ENCODE results near the gene EFHC1. TPM values are rescaled to one million over a fixed set of nuclear protein-coding genes. Genes with fewer than 3 reads are reported as not detected.

Gene EFHC1
- total RNA-seq, 2 donors from 2014 or later: 5.3 to 7.5 TPM

DNA sequence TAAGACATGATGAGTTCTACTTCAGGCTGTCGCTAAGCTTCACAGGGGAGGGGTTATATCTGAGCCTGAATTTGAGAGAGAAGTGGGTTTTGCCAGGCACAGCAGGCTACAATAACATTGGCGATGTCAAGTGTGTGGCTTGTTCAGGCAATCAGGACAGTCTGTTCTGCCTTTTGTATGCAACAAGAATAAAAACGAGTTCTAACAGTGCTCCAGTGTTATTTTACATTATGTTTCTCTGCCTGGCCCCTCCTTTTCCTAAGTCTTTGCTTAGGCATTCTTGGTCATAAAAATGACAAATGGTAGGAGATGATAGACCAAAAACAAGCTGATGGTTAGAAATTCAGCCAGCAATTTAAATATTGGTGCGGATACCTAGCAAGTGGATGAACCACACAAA is 31.4 kb upstream of the EFHC1 start:
- Mint-ChIP-seq H3K4me1 (peaks cover 51% of the 10 kb centered on the region), H3K4me3 (peak overlapping the region; percentile 86), H3K36me3 (ENCODE audit: low read depth) (no peaks in the 10 kb centered on the region), H3K27ac (peak overlapping the region; percentile 97), H3K27me3 (no peaks in the 10 kb centered on the region)
- no peak for ATAC-seq
- H3K9me3 ChIP-seq (ENCODE audit: control insufficient read depth, low read length, poor library complexity, severe bottlenecking): no peaks in the 10 kb centered on the region
- DNase-seq: no peak

DNA sequence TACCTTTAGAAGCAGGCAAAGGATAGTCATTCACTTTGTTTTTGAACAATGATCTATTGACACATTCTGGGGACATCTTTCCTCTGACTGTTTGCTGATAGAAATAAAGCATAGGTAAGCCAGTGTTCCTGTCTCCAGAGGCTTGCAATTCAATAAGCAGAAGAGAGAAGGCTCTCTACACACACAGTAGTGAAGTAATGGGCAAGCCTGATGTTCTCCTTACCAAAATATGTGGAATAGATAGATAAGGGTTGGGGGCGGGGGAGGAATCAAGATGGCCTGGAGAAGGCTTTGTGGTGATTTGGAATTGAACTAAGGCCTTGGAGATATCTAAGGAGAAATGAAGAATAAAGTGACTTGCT is 30.9 kb upstream of the EFHC1 start:
- no peaks in the 10 kb centered on the region for H3K9me3 ChIP-seq (ENCODE audit: control insufficient read depth, low read length, poor library complexity, severe bottlenecking)
- Mint-ChIP-seq H3K36me3 (ENCODE audit: low read depth) (no peaks in the 10 kb centered on the region), H3K27ac (peak overlapping the region; percentile 97), H3K4me1 (peaks cover 53% of the 10 kb centered on the region), H3K4me3 (peak overlapping the region; percentile 86), H3K27me3 (no peaks in the 10 kb centered on the region)
- DNase-seq (no peak), ATAC-seq (no peak)

DNA sequence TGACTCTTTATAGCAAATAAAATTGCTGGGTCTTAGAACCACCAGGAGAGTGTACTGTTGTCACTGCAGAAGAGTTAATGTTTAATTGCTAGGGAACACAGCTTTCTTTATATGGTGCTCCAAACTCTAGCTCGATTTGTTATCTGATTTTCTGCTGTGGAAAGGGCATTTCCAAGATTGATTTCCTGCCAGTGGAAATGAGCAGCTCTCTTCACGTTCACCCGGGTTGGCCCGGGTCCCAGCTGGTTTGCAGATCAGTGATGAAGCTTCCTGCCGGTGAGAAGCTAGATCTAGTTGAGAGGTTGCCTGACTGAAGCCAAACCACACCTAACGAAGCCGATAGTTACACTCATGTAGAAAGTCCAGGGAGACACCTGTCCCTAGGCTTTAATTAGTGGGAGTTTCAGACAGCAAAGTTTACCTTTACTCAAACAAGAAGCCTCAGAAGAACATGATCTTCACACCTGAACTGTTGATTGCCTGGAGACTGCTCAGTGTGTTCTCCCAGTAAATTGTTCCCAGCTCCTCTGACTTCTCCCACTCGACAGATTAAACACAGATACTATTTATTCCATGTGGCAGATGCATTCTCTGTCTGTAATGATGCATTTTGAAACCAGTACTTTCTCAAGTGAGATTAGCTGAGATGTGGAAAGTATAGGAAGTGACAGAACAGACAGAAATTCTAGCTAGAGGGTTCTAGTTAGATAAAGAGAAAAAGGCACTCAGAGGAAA is 30.3 kb upstream of the EFHC1 start:
- no peaks in the 10 kb centered on the region for H3K36me3 Mint-ChIP-seq (ENCODE audit: low read depth)
- ATAC-seq (peak; percentile 61), DNase-seq (peak; percentile 19 to 63 (median 46))
- H3K27me3 Mint-ChIP-seq: no peaks in the 10 kb centered on the region
- H3K9me3 ChIP-seq (ENCODE audit: control insufficient read depth, low read length, poor library complexity, severe bottlenecking): no peaks in the 10 kb centered on the region
- peaks cover 56% of the 10 kb centered on the region for H3K4me1 Mint-ChIP-seq
- H3K27ac Mint-ChIP-seq: peak overlapping the region; percentile 97
- peak overlapping the region; percentile 86 for H3K4me3 Mint-ChIP-seq

DNA sequence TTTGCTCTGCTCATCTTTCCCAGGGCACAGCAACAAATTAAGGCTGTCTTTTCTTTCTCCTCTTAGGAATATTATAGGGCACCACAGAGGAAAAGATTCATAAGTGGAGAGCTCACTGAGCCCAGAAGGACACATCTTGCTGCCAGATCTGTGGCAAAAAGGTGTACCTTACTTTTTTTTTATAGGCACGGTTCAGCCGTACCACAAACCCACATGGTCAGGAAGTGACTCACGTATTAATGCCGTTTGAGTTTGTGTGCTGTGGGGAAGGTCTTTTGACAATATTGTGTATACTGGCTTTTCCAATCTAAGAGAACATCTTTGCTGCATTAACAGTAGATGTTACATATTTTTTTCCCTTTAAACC is 29.8 kb upstream of the EFHC1 start:
- Mint-ChIP-seq H3K27ac (peak overlapping the region; percentile 97), H3K36me3 (ENCODE audit: low read depth) (no peaks in the 10 kb centered on the region), H3K27me3 (no peaks in the 10 kb centered on the region), H3K4me1 (peaks cover 56% of the 10 kb centered on the region), H3K4me3 (peak overlapping the region; percentile 86)
- DNase-seq (peak; percentile 19 to 50 (median 20)), ATAC-seq (peak; percentile 72)
- no peaks in the 10 kb centered on the region for H3K9me3 ChIP-seq (ENCODE audit: control insufficient read depth, low read length, poor library complexity, severe bottlenecking)

DNA sequence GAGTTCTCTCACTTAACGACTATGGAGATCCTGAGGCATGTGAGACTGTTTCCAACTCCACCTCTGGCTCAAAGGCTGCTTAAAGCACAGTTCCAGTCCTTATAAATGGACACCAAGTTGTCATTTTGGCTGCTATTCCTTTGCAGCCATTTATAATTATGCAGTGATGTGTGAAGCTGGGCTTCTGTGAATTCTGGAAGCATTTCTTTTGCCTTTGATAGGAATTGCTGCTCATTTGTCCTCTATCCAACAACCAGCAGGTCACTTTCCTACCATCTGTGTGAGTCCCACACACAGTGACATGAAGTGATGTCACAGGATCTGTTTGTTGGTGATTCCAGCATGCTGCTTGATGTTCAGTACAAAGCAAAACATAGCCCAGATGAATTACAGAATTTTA is 28.5 kb upstream of the EFHC1 start:
- DNase-seq (no peak), ATAC-seq (no peak)
- Mint-ChIP-seq H3K27ac (peak overlapping the region; percentile 97), H3K27me3 (no peaks in the 10 kb centered on the region), H3K4me1 (peaks cover 57% of the 10 kb centered on the region), H3K36me3 (ENCODE audit: low read depth) (no peaks in the 10 kb centered on the region), H3K4me3 (no peak overlapping the region)
- no peaks in the 10 kb centered on the region for H3K9me3 ChIP-seq (ENCODE audit: control insufficient read depth, low read length, poor library complexity, severe bottlenecking)

DNA sequence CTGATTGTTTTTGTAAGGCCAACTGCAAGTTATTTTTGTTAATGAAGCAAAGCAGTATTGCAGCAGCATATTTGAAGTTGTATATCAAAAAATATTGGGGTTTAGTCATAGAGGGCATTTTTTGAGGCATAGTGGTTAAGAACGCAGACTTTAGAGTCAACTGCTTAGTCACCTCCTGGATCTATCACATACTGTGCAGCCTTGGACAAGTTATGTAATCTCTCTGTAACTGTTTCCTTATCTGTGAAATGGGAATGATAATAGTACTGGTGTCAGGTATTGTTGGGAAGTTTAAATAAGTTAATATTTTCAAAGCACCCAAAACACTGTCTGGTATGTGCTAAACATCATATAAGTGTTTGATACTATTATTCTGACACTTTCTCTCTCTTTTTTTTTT is 27.2 kb upstream of the EFHC1 start:
- no peaks in the 10 kb centered on the region for H3K27me3 Mint-ChIP-seq
- H3K9me3 ChIP-seq (ENCODE audit: control insufficient read depth, low read length, poor library complexity, severe bottlenecking): no peaks in the 10 kb centered on the region
- no peak for DNase-seq
- no peaks in the 10 kb centered on the region for H3K36me3 Mint-ChIP-seq (ENCODE audit: low read depth)
- H3K27ac Mint-ChIP-seq: peak overlapping the region; percentile 97
- ATAC-seq: no peak
- peaks cover 69% of the 10 kb centered on the region for H3K4me1 Mint-ChIP-seq
- no peak overlapping the region for H3K4me3 Mint-ChIP-seq

DNA sequence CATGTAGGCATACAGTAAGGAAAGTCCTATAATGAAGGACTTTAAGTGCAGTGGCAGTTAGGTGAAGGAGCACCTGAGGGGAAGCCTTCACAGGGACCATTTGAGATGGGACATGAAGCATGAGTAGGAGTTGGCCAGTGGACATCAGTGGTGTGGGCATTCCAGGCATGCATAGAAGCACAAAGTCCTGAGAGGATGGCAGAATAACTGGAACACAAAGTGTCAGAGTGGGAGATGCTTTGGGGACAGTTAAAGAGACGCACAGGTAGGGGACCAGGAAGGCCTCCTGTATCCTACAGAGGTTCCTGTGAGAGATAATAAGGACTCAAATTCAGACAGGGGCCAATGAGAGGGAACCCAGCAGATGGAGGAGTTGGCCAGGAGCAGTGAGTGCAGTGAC is 26.4 kb upstream of the EFHC1 start:
- no peak for ATAC-seq

DNA sequence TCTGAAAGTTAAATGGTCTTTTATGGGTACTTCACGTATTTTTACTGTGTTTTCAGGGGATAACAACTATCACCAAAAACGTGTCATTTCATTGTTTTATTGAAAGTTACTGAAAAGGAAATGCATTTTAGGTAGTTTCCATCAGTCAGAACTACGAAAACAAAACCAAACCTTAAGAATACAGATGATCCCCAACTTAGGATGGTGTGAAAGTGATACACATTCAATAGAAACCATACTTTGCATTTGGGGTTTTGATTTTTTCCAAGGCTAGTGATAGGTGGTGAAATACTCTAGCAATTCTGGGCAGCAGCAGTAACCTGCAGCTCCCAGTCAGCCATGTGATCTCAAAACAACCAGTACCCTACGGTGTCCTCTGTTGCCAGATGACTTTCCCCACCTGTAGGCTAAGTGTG is 25.9 kb upstream of the EFHC1 start:
- peak overlapping the region; percentile 64 for H3K4me3 Mint-ChIP-seq
- no peaks in the 10 kb centered on the region for H3K9me3 ChIP-seq (ENCODE audit: control insufficient read depth, low read length, poor library complexity, severe bottlenecking)
- H3K36me3 Mint-ChIP-seq (ENCODE audit: low read depth): no peaks in the 10 kb centered on the region
- DNase-seq (no peak), ATAC-seq (peak; percentile 46)
- no peaks in the 10 kb centered on the region for H3K27me3 Mint-ChIP-seq
- peaks cover 68% of the 10 kb centered on the region for H3K4me1 Mint-ChIP-seq
- H3K27ac Mint-ChIP-seq: peak overlapping the region; percentile 97

More for the DNA sequence above, 26.4 kb upstream of the EFHC1 start:
- no peaks in the 10 kb centered on the region for H3K9me3 ChIP-seq (ENCODE audit: control insufficient read depth, low read length, poor library complexity, severe bottlenecking)
- DNase-seq: no peak
- H3K27ac Mint-ChIP-seq: peak overlapping the region; percentile 97
- H3K36me3 Mint-ChIP-seq (ENCODE audit: low read depth): no peaks in the 10 kb centered on the region
- H3K27me3 Mint-ChIP-seq: no peaks in the 10 kb centered on the region
- peak overlapping the region; percentile 64 for H3K4me3 Mint-ChIP-seq
- peaks cover 69% of the 10 kb centered on the region for H3K4me1 Mint-ChIP-seq

DNA sequence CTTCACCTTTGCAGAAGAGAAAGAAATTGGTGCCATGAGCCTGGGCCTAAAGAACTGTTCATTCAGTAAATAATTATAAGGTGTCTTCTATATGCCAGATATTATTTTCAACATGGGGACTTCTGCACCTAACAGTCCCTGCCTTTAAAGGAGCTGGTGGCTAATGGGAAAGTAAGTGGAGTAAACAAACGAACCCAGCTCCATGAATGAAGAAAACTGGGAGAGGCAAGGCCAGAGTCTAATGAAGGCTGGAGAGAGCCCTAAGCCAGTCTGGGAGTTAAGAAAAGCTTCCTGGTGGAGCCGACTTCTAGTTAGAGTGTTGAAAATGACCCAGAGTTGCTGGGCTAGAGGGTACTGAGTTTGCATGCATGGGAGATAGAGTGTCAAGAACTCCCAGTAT is 24.2 kb upstream of the EFHC1 start:
- DNase-seq: no peak
- Mint-ChIP-seq H3K27me3 (no peaks in the 10 kb centered on the region), H3K36me3 (ENCODE audit: low read depth) (no peaks in the 10 kb centered on the region), H3K4me3 (no peak overlapping the region), H3K27ac (peak overlapping the region; percentile 97), H3K4me1 (peaks cover 63% of the 10 kb centered on the region)
- no peaks in the 10 kb centered on the region for H3K9me3 ChIP-seq (ENCODE audit: control insufficient read depth, low read length, poor library complexity, severe bottlenecking)
- no peak for ATAC-seq

DNA sequence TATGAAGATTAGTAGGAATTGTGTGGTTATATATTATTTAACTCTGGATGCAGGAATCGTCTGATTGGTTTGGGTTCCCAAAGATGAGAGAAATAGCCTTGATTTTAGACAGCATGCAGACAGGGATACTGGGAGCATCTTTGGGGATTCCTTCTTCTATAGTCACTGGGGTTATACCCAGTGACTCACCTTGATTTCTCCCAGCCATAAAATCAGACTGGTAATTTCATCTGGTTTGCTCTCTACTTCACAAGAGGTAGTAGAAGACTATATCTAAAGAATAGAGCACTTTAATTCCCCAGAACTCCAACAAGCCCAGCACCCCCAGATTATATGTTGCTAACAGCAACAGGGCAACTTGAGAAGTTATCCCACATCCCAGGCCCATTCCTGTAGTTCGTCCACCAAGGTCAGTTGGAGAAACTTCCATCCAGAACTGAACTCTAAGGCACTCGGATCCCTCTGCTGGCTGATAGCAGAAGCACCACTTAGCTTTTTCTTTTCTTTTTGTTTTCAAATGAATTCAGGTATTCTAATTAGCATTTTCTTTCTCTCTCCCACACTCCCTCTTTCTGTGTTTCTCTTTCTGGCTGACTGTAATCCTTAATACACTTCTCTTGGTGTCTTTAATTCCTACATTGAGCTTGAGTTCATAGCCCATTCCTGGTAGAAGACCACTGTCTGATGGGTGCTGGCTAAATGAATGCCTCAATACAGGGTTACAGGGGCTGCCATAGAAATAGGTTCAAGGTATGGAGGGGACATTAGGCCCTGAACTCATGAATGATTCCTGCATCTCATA is 20.4 kb upstream of the EFHC1 start:
- Mint-ChIP-seq H3K27me3 (no peaks in the 10 kb centered on the region), H3K36me3 (ENCODE audit: low read depth) (peaks cover 5% of the 10 kb centered on the region), H3K4me3 (peak overlapping the region; percentile 66), H3K27ac (peak overlapping the region; percentile 97), H3K4me1 (peaks cover 42% of the 10 kb centered on the region)
- peak in 1 of 3 donors; percentile 27 for DNase-seq
- no peaks in the 10 kb centered on the region for H3K9me3 ChIP-seq (ENCODE audit: control insufficient read depth, low read length, poor library complexity, severe bottlenecking)
- peak; percentile 41 for ATAC-seq

DNA sequence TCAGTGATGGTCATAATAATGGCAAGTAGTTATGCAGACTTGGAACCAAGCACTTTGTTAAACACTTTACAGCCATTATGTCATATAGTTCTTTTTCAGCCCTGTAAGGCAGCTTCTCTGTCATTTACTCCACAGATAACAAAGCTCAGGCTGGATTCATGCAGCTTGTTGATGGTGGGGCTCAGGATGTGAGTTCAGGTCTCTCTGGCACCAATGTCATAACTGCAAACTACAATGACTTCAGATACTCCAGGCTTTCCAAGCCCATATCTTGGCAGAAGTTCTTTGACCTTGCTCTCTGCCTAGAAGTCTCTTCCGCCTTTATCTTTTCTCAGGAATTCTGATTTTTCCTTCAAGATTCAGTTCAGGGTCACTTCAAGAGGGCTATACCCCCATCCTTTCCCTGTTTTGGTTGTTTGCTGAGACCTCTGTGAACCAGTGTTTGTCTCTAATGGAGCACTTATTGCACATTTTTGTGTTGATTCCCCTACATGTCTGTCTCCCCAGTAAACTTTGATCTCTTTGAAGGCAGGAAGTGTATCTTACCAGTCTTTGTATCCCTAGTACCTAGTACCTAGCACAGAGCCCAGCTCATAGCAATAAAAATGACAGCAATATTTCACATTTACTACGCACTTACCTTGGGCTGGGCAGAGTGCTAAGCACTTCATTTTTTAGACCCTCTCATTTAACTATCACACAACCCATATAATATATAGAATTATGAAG is 19.7 kb upstream of the EFHC1 start:
- H3K27me3 Mint-ChIP-seq: no peaks in the 10 kb centered on the region
- no peak for DNase-seq
- H3K4me1 Mint-ChIP-seq: peaks cover 42% of the 10 kb centered on the region
- H3K9me3 ChIP-seq (ENCODE audit: control insufficient read depth, low read length, poor library complexity, severe bottlenecking): no peaks in the 10 kb centered on the region
- ATAC-seq: no peak
- peak overlapping the region; percentile 9 for H3K4me3 Mint-ChIP-seq
- H3K36me3 Mint-ChIP-seq (ENCODE audit: low read depth): peaks cover 5% of the 10 kb centered on the region
- peak overlapping the region; percentile 97 for H3K27ac Mint-ChIP-seq

DNA sequence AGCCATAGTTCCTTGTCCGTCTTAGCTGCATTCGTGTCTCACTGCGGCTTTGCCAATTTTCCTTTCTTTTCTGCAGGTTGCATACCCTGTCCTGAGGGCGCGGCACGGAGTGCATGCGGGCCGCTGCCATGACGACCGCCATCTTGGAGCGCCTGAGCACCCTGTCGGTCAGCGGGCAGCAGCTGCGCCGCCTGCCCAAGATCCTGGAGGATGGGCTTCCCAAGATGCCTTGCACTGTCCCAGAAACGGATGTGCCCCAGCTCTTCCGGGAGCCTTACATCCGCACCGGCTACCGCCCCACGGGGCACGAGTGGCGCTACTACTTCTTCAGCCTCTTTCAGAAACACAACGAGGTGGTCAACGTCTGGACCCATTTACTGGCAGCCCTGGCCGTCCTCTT is 17.1 kb upstream of the EFHC1 start:
- Mint-ChIP-seq H3K4me3 (no peak overlapping the region), H3K4me1 (peaks cover 25% of the 10 kb centered on the region), H3K36me3 (ENCODE audit: low read depth) (peaks cover 7% of the 10 kb centered on the region), H3K27me3 (no peaks in the 10 kb centered on the region), H3K27ac (peak overlapping the region; percentile 82)
- H3K9me3 ChIP-seq (ENCODE audit: control insufficient read depth, low read length, poor library complexity, severe bottlenecking): no peaks in the 10 kb centered on the region
- ATAC-seq (no peak), DNase-seq (no peak)

DNA sequence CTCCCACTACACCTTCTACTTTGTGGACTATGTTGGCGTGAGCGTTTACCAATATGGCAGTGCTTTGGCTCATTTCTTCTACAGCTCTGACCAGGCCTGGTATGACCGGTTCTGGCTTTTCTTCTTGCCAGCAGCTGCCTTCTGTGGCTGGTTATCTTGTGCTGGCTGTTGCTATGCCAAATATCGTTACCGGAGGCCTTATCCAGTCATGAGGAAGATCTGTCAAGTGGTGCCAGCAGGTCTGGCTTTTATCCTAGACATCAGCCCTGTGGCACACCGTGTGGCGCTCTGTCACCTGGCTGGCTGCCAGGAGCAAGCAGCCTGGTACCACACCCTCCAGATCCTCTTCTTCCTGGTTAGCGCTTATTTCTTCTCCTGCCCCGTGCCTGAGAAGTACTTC is 16.5 kb upstream of the EFHC1 start:
- H3K4me3 Mint-ChIP-seq: no peak overlapping the region
- ATAC-seq (no peak), DNase-seq (no peak)
- H3K27ac Mint-ChIP-seq: peak overlapping the region; percentile 82
- no peaks in the 10 kb centered on the region for H3K9me3 ChIP-seq (ENCODE audit: control insufficient read depth, low read length, poor library complexity, severe bottlenecking)
- peaks cover 25% of the 10 kb centered on the region for H3K4me1 Mint-ChIP-seq
- H3K27me3 Mint-ChIP-seq: no peaks in the 10 kb centered on the region
- peaks cover 7% of the 10 kb centered on the region for H3K36me3 Mint-ChIP-seq (ENCODE audit: low read depth)

All from T-helper 17 cell (primary cell).